Keratinocyte (primary cell): Measurements from ENCODE around the gene SNAPC4.

Source experiments
- EZH2 ChIP-seq: IDR thresholded peaks from one replicate; pipeline ENCODE4 v1.6.1; 2012; ENCODE audit warnings: inconsistent platforms, mild to moderate bottlenecking, low read length, moderate library complexity
- TF ChIP-seq, protein P1 (sequence below), 3 experiments: IDR thresholded peaks in 1 of 3; conservative IDR thresholded peaks in 1 of 3; optimal IDR thresholded peaks in 1 of 3; 2 replicates in 2 of 3; 3 replicates in 1 of 3; pipeline versions ENCODE3 to v1.5.1; 2011; ENCODE audit warnings: low read length in 3 of 3, mild to moderate bottlenecking in 3 of 3, moderate library complexity in 2 of 3, control low read depth in 1 of 3, inconsistent platforms in 1 of 3; ENCODE audit not compliant: insufficient read depth in 2 of 3; ENCODE audit errors: extremely low read depth in 1 of 3

GRCh38 chr9:136377341-136378169 lies 22.4 kb downstream of the SNAPC4 start:
- TF ChIP-seq EZH2, result no peak
- TF ChIP-seq, protein P1, sequence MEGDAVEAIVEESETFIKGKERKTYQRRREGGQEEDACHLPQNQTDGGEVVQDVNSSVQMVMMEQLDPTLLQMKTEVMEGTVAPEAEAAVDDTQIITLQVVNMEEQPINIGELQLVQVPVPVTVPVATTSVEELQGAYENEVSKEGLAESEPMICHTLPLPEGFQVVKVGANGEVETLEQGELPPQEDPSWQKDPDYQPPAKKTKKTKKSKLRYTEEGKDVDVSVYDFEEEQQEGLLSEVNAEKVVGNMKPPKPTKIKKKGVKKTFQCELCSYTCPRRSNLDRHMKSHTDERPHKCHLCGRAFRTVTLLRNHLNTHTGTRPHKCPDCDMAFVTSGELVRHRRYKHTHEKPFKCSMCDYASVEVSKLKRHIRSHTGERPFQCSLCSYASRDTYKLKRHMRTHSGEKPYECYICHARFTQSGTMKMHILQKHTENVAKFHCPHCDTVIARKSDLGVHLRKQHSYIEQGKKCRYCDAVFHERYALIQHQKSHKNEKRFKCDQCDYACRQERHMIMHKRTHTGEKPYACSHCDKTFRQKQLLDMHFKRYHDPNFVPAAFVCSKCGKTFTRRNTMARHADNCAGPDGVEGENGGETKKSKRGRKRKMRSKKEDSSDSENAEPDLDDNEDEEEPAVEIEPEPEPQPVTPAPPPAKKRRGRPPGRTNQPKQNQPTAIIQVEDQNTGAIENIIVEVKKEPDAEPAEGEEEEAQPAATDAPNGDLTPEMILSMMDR (optimal IDR thresholded peaks at IDR 0.05 in 1 of 3, IDR thresholded peaks at IDR 0.05 in 1 of 3, conservative IDR thresholded peaks at IDR 0.05 in 1 of 3; ENCODE audit: extremely low read depth in 1 of 3, insufficient read depth in 2 of 3, low read length in 3 of 3), result no peak
